Right kidney (tissue), 9 donors: Measurements from ENCODE around the gene ANO4.
A peak's percentile ranks its signal among the peaks of the same experiment; 100 is the strongest.

Experiments used
- DNase-seq: peaks from one replicate; pipeline ENCODE4 v3.0.0-alpha.2; 2016
- long read RNA-seq, 8 donors: transcript quantifications; one replicate each; lab custom pipeline, GENCODE V29; 2026

Gene ANO4
- long read RNA-seq, donor 1 = 0 reads
- long read RNA-seq, donor 2 = 0 reads
- long read RNA-seq, donor 3 = 0 reads
- long read RNA-seq, donor 4 = 0 reads
- long read RNA-seq, donor 5, partial matches to known transcripts = 0 of 10 reads
- long read RNA-seq, donor 5, other reads (novel, unspliced or antisense) = 10 of 10 reads
- long read RNA-seq, donor 6, partial matches to known transcripts = 0 of 7 reads
- long read RNA-seq, donor 6, other reads (novel, unspliced or antisense) = 7 of 7 reads
- long read RNA-seq, donor 7 = 0 reads
- long read RNA-seq, donor 8, partial matches to known transcripts = 0 of 10 reads
- long read RNA-seq, donor 8, other reads (novel, unspliced or antisense) = 10 of 10 reads

DNA sequence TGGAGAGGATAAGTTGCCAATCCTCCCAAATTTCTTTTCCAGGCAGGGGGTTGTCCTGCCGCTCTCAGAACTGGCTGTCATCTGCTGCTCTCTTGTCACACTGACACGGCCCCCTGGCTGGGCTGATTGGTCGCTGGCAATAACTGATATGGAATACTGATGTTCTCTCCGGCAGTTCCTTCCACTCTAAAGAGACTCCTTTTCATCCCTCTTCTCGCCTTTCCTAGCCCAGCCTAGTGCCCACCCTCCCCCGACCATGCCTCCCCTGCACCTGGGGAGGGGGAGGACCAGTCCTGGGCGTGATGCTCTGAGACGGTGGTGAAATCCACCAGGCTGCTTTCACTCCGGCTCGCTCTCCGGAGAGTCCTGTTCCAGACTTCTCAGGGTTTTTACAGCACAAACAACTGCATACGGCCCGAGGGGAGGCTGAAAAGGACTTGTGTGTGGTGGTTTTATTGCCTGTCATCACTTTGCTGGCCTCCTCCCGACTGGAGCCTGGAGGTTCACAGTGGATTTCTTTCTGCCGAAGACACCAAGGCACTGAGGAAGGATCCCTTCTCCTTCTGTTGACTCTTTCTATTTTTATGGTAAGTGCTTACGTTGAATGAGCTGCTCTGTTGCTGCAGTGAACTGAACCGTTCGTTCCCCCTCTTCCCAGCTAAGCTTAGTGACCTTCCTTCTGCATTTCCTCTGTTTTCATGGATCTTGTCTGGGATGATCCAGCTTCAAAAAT lies at the start of gene ANO4:
TSS of gene ANO4 (plus strand) at position 336 of the 733 bp plus-strand sequence. CDS start 107,010 bp downstream, outside the sequence.
- peak; percentile 5 for DNase-seq

DNA sequence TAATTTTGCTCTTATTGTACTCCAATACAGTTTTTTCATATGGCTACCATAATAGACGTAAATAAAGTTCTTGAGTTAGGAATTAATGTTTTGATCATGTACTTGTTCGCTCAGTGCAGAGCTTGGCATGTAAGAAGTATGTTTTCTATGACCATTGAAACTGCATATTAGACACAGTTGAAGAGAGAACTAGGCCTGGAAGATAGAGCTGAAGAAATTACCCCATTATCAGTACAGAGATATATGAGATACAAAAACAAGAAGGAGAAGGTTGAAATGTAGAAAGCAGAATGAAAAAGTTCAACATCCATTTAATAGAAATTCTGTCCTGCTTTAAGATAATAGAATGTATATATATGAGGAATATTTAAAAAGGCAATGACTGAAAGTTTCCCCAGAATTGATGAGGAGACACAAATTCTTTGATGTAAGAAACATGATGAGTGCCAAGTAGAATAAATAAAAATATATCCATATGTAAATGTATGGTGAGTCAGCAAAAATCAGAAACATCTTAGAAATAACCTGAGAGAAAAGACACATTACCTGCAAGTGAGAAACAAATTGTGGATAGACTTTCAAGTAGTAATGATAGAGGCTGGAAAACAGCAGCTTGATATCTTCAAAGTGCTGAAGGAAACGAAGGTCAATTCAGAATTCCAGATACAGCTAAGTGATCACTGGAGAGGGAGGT lies 49.1 kb upstream of the ANO4 start:
- no peak for DNase-seq

DNA sequence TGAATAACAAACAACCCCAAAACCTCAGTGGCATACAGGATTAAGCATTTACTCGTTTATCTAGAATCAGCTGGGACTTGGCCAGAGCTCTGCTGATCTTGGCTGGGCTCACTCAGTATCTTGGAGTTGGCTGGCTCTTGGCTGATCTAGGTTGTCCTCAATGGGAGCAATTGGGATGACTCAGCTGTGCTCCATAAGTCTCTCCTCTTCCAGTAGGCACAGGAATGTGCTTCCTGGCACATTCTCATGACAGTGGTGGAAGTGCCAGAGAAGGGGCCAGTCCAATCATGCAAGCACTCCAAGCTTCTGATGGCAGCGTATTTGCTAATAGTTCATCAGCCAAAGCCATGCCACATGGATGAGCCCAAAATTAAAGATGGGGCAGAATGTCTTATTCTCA lies 41.7 kb upstream of the ANO4 start:
- DNase-seq = no peak

DNA sequence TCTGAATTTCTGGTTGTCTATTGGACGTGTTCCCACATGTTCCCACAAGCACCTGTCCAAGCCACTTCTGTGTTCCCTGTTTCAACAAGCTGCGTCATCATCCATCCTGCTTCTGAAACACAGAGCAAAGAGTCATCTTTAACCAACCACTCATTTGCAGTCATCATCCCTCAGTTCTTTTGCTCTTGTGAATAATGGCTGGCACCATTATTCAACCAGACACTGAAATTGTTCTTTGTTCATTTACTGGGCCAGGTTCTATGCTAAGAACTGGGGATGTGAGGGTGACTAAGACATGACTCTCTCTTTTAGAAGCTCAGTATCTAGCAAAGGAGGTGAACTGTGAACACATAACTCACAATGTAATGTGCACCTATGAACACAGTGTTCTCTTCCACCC lies 40.7 kb upstream of the ANO4 start:
- DNase-seq = no peak

DNA sequence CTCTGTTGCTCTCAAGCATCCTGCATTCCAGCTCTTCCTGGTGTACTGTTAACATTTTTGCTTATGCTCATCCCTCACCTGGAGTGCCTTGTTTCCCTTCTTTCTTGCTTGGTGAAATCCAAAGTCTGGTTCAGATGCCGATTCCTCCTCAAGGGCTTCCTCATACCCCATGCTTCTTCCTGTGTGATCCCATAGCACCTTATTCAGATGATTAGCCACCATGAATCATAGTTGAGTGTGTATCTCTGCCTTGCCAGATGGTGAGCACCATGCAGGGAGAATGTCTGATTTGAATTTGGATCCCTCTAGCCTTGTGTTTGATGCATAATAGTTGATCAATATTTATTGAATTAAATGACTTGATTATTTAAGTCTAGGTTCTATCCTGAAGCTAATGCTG lies 39.4 kb upstream of the ANO4 start:
- no peak for DNase-seq

DNA sequence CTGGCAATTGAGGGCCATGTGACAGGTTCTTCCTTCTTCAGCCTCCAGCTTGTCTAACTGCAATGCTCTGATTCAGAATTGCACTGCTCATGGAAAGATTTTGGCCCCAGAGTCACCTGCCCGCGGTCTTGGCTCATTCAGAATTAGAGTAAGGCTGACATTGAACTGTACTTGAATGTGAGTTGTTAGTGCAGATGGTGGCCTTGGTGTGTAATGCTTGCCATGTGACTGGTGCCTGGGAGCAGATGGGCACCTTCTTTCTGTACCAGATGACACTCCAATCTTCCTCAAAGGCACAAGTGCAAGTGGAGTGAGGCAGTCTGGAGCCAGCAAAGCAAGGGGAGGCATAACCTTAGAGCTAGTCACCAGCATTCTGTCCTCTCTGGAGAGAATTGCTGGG lies 36.5 kb upstream of the ANO4 start:
- no peak for DNase-seq

DNA sequence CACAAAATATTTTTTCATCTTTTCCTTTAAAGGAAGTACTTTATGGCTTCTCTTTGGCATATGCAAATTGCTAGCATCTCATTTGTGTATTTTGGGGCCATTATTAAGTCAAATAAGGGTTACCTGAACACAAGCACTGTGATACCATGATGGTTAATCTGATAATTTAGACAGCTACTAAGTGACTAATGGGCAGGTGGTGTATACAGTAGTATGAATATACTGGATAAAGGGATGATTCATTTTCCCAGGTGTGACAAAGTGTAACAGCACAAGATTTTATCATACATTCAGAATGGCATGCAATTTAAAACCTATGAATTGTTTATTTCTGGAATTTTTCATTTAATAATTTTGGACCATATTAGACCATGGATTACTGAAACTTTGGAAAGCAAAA lies 27.2 kb upstream of the ANO4 start:
- DNase-seq = no peak

DNA sequence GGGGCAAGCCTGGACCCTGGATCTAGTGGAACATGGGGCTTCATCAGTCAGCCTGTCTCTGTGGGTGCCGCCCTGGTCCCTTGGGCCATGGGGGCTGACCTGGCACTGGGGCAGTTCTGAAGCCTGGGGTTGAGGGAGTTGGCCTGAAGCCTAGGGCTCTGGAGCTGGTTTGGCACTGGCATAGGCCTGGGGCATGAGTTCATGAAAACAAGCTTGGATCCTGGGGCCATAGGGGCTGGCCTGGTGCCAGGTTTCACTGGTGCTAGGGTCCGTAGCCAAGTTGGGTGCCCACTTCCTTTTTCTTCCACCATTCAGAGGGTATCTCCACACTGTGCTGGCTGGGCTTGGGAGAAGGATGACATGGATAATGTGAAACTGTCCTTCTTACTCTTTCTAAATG lies 26.6 kb upstream of the ANO4 start:
- no peak for DNase-seq

DNA sequence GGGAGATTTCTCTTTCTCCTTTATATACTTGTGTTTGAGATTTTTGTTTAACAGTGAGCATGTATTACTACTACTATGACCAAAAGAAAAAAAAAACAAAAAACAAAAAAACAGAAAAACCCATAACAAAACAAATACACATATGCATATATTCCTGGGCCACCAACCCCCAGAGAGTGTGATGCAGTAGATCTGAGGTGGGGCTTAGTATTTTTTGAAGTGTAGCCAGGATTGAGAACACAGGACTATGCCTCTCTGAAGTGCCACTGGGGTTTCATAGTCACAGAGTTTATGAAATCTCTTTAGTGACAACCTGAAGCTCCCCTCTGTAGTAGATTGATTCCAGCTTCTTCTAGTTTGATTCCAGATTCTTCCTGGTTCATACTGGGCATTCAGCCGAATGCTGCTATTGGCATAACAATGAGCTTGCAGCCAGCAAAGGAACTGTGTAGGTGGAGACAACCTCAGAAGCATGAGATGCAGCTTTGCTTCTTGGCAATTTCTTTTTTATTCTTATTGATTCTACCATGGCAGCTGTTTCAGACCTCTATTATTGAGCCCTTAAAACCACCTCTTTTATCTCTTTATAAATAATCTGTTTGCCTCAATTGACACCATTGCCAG lies 15.5 kb upstream of the ANO4 start:
- DNase-seq = no peak

DNA sequence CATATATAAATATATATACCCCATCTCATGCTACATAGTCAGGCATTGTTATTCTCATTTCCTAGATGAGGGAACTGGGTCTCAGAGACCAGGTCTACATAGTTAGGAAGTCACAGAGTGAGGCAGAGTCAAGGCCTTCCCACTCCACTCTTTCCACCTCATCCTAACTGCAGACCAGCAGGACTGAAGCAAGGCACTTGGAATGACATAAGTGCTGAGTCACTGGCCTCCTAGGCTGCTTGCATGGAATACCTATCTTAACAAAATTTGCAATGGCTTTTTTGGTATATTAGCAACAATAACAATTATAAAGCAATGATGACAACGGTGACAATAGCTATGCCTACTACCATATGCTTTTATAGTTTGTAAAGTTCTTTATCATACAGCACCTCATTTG lies 5.4 kb upstream of the ANO4 start:
- no peak for DNase-seq

DNA sequence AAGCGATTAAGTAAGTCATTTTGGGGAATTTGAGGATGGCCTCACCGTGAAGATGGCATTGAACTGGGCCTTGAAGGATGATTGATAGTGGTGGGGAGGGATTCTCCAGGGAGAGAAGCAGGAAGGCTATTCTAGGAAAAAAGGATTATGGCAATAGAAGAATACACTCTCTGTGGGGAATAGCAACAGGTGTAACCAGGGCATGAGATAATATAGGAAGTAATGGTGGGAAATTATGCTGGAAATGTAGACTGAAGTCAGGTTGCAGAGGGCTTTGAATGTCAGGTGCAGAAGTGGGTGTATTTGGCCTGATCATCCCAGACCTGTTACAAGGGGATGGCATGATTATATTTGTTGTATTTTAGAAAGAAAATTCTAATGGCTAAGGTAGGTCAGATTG lies 4.6 kb upstream of the ANO4 start:
- DNase-seq = no peak

DNA sequence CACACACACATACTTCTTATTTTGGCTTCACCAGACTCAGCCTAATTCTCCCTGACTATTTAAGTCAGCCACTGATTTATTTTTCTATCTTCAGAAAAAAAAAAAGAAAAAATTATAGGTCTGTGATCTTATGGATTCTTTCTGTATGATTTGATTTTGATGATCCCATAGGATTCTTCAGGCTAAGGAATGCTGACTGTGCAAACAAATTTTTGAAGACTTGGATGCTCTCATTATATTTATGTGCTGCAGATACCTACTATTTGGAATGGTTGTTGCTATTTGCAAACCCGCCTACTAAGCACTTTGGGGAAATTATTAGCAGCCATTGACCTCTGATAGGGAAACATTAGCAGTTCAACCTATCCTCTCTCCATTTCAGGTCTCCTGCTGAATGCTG lies 4.0 kb upstream of the ANO4 start:
- DNase-seq = no peak

DNA sequence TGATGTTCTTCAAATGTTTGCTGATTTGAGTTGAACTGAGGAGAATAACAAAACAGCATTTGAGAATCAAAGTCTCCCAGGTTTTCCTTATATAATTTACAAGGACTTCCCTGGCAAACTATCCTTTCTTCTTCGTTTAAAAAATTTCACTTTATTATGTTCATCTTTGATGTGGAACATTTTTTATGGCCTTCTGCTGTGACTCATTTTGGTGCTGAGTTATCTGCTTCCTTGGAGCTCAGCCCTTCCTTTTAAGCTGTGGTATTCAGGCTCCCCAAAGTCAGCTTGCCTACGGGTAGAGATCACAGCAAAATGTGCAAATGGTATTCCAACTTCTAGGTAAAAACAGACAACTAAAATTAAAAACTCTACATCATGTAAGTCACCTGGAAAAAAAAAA lies 1.4 kb upstream of the ANO4 start:
- DNase-seq = no peak

DNA sequence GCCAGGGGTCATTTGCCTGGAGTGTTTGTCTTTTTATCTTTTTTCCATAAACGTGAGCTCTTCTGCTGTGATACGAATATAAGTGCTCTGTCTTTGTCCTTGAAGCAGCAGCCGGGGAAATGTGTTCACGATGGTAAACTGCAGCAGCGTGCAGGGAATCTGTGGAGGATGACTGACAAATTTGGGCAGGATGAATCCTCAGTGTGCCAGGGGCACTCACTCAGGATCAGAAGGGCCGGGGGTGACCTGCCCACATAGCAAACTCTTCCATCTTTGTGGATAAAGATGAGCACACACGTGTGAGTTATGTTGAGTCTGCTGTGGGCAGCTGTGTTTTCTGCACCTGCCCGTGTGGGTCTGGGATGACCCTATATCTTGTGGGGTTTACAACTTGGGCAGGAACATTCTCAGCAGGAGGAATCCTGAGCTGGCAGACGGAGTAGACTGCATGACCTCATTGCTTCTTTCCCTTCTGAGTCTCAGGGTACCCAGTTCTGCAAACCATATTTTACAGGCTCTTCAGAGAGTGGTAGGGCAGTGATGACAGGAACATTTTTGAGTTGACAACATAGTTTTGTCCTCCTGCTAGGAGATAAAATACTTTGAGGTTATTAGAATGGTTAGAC lies 711 bp downstream of the ANO4 start:
- no peak for DNase-seq

DNA sequence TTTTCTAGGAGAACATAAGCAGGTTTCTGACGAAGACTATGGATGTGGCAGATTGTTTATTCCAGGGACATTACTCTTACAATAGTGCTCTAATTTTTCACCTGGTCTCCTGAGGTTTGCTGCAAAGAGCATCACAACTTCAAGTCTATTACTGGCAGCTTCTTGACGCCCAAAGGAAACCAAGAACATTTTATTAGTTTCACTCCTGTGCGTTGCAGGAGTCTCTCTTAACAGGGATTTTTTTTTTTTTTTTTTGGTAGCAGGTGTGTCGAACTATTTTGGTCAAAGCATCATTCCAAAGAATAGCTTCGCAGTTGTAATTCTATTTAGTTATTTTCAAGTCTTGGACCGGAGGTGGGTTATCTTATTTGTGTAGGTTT lies 1.2 kb downstream of the ANO4 start:
- no peak for DNase-seq

DNA sequence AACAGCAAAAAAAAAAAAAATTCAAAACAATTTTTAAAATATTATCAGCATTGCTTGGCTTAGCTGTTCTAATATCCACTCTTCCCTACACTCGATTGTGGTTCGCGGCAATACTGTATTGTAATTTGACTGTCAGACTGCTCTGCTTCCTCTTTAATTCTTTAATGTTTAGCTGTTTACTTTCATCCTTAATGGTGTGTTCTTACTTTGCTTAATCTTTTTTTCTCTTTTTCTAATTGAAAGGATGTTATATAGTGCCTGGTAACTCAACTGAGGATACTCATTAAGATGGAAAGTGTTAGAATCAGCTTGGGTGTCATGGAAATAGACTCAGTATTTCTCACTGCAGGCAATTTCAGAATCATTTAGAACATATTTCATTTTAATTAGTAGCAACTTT lies 2.0 kb downstream of the ANO4 start:
- DNase-seq = no peak

DNA sequence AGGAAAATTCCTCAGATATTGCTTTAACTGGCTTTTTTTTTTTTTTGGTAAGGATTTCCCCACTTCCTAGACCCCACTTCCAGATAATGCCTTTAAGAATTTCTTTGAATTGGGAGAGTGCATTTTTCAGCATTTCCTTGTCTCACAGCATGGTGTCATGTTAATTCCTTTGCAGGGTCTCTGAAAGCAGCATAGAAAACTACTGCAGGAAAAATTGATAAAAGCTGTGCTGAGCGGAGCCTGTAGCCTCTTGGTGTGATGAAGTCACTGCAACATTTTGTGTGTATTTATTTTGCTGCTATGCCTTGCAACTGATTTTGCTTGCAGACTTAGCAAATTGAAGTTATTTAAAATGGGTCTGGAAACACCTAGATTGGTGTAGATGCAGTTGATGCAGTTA lies 2.7 kb downstream of the ANO4 start:
- no peak for DNase-seq

DNA sequence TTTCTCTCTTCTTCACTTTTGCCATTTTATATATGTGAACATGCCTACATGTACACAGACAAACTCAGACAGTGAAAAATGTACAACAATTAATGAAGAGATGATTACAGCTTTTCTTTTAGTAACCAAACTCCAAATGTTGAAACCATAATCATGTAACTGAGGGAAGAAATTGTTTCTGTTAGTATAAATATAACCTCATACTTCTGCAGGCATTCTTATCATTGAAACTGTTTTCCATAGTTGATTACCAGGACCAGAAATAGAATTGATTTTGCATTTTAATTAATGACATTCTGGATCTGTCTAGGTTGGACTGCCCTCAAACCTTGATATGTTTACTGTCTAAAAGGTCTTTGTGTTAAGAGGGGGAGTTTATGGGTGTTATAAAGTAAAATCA lies 3.2 kb downstream of the ANO4 start:
- DNase-seq = no peak

DNA sequence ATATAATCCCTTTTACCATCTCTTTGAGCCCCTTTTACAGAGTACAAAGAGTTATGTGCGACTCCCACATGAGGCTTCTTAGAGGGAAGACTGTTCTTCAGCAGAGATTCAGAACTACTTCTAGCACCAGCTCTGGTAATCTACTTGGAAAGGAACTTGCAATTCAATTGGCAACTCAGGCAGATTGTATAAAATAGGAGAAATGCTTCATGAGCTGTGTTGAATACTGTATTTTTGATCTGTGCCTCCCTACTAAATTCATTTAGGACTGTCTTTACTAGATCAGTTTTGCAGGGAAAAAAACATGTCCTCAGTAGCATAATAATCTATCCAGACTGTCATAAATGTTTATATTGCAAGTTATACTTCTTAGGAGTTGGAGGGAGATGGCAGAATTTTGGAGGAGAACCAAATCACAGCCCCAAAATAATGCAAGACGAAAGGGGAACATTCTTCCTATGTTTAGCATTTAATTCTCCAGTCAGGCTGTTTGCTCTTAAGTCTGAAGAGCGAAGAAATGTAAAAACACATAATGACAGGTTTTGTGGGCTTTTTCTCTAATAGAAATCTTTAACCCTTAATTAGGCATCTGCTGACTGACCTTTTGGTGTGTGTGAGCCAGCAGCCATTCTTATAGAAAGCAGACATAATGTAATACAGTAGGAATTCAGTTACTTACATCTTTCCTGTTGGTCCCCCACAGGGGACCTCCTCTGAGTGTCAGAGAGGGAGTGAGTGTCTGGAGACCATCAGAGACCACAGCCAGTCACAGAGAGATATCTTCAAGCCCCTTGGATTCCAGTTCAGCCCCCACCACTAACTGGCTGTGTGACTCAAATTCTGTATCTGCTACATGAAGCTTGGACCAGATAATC lies 3.9 kb downstream of the ANO4 start:
- DNase-seq = no peak

DNA sequence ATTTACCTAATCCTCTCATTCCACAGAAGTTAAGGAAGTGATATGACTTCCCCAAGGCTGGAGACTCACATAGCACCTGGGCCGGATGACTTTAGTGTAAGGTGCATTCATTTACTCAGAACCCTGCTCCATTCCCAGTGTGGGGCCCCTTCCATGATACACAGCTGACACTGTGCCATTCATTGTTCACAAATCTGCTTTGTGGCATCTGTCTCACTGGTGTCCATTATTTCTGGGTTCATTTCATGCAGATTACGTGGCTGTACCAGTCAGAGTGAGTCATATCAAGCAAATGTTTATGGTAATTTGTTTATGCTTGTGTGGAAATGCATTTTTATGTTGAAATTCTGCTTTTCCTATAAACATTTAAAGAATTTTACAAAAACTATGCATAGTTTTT lies 5.2 kb downstream of the ANO4 start:
- DNase-seq = no peak

DNA sequence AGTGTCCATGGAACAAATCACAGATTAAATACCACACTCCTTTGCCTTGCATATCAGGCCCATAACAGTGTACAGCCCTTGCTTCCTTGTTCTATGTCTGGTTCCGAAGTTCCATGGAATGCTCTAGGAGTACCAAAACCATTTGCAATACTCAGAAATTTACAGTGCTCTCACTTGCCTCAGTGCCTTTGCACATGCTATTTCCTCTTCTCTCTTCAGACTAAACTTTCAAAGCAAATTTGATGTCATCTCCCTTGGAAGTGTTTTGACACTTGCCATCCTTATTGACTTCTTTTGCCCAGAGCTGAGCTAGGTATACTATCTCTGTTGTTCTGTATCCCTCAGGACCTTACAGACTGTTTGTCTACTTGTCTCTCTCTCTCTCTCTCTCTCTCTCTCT lies 6.1 kb downstream of the ANO4 start:
- no peak for DNase-seq

DNA sequence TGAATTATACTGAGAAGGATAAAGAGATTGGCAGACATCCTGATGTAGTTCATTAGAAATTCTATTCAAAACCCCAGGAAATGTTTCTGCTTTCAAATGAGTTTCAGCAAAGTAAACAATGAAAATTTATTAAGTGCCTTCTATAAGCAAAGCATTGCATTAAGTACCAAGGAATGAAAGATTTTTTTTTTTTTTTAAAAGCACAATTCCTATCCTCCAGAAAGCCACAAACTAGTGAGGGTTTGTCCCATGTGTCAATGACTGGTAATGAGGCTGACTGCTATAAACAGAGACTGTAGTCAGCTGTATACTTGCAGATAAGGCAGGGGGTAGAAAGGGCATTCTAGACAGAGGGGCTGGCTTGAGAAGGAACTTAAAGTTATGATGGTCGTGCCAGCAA lies 6.7 kb downstream of the ANO4 start:
- no peak for DNase-seq
